PC-3 (cell line): Measurements from ENCODE around the gene ARFGAP3. TPM values are rescaled to one million over a fixed set of nuclear protein-coding genes. Genes with fewer than 3 reads are reported as not detected.

Experiments used
- ATAC-seq: fragments of 200-7000 bp; cut with Tn5 transposase; 2 replicates; pipeline ENCODE4 v1.9.1; 2020; ENCODE audit warnings: mild to moderate bottlenecking, moderate library complexity
- BruUV-seq: library from RNA; stranded (reverse); fragments of 400-500 nt; replicated peaks from 2 replicates; lab custom pipeline; 2021; lab: Mats Ljungman, UMichigan
- CTCF ChIA-PET: fragments of 300-600 bp; sonication (Branson Sonifier 250); formaldehyde crosslinking; loops from one replicate; lab custom pipeline; 2022; ENCODE audit warnings: antibody characterized with exemption; lab: Charles Lee
- POLR2A ChIA-PET: fragments of 300-600 bp; sonication (Branson Sonifier 250); formaldehyde crosslinking; loops from one replicate; lab custom pipeline; 2022; ENCODE audit warnings: antibody characterized with exemption; ENCODE audit not compliant: unreplicated experiment; lab: Charles Lee
- DNase-seq: peaks from one replicate; pipeline ENCODE4 v3.0.0-alpha.2; 2015
- H2AFZ ChIP-seq: fragments of 300-600 bp; sonication (generic); 2 replicates; pipeline ENCODE4 v1.6.0; 2016; ENCODE audit warnings: antibody characterized with exemption, low read length
- H3F3A ChIP-seq: fragments of 300-600 bp; sonication (generic); one replicate; pipeline ENCODE4 v1.6.0; 2017; ENCODE audit warnings: antibody characterized with exemption, low read length, control low read depth, mild to moderate bottlenecking; ENCODE audit not compliant: unreplicated experiment
- H3K27ac ChIP-seq: fragments of 300-600 bp; sonication (generic); 2 replicates; pipeline ENCODE4 v1.5.1; 2016; ENCODE audit warnings: mild to moderate bottlenecking, low read length
- H3K27me3 ChIP-seq: fragments of 300-600 bp; sonication (generic); 2 replicates; pipeline ENCODE4 v1.6.1; 2016; ENCODE audit warnings: low read length, mixed read lengths
- H3K36me3 ChIP-seq: fragments of 300-600 bp; sonication (generic); 2 replicates; pipeline ENCODE4 v1.6.1; 2016; ENCODE audit warnings: low read depth, mixed run types, low read length, mixed read lengths
- H3K4me1 ChIP-seq: fragments of 300-600 bp; sonication (generic); 2 replicates; pipeline ENCODE4 v1.5.1; 2016; ENCODE audit warnings: low read length; ENCODE audit not compliant: insufficient read depth
- H3K4me2 ChIP-seq: fragments of 300-600 bp; sonication (generic); 2 replicates; pipeline ENCODE4 v1.6.0; 2016; ENCODE audit warnings: low read length
- H3K4me3 ChIP-seq: fragments of 300-600 bp; sonication (generic); 2 replicates; pipeline ENCODE4 v1.5.1; 2016; ENCODE audit warnings: mild to moderate bottlenecking, low read length, mixed read lengths
- H3K79me2 ChIP-seq: fragments of 300-600 bp; sonication (generic); 2 replicates; pipeline ENCODE4 v1.6.1; 2017; ENCODE audit warnings: low read length, mixed read lengths
- H3K9ac ChIP-seq: fragments of 300-600 bp; sonication (generic); 2 replicates; pipeline ENCODE4 v1.6.0; 2016; ENCODE audit warnings: mild to moderate bottlenecking, low read length
- H3K9me2 ChIP-seq: fragments of 300-600 bp; sonication (generic); replicated peaks from 2 replicates; pipeline ENCODE4 v1.6.1; 2016; ENCODE audit warnings: mixed run types, low read length, mixed read lengths
- H3K9me3 ChIP-seq: fragments of 300-600 bp; sonication (generic); 2 replicates; pipeline ENCODE4 v1.6.1; 2016; ENCODE audit warnings: low read length, mixed read lengths
- H4K20me1 ChIP-seq: fragments of 300-600 bp; sonication (generic); 2 replicates; pipeline ENCODE4 v1.6.1; 2016; ENCODE audit warnings: low read length, mixed read lengths
- EZH2 ChIP-seq: fragments of 300-600 bp; sonication (generic); IDR thresholded peaks from one replicate; pipeline ENCODE4 v1.6.1; 2017; ENCODE audit warnings: antibody characterized with exemption, mild to moderate bottlenecking, low read length; ENCODE audit not compliant: unreplicated experiment
- EZH2phosphoT487 ChIP-seq: fragments of 300-600 bp; sonication (generic); IDR thresholded peaks from 2 replicates; pipeline ENCODE4 v1.6.1; 2018; ENCODE audit warnings: mild to moderate bottlenecking, antibody characterized with exemption, low read length, borderline replicate concordance
- intact Hi-C: fragments of 100-400 bp; cut with micrococcal nuclease; formaldehyde crosslinking; loops from 2 replicates; pipeline ENCODE4 v1.9.0; 2023
- total RNA-seq: library from RNA; depleted of rRNA; stranded (reverse); fragments of >200 nt; gene quantifications from 2 replicates; pipeline ENCODE4 v1.2.3, GENCODE V29; 2014
- TF ChIP-seq, protein P1 (sequence below): fragments of 300-600 bp; sonication (generic); conservative IDR thresholded peaks from 2 replicates; pipeline ENCODE4 v1.5.1; 2017; ENCODE audit warnings: antibody characterized with exemption, low read depth, mild to moderate bottlenecking, low read length

Gene ARFGAP3
- total RNA-seq, 1 experiment from 2014 or later = 19.2 TPM

- DNase-seq = no peak
- Histone ChIP-seq H3K9me3 (no peaks in the 10 kb centered on the region), H3K9ac (no peak overlapping the region), H3F3A (no peaks in the 10 kb centered on the region), H3K4me1 (peaks cover 11% of the 10 kb centered on the region), H3K36me3 (no peaks in the 10 kb centered on the region), H3K9me2 (no peaks in the 10 kb centered on the region), H2AFZ (no peak overlapping the region), H3K79me2 (no peaks in the 10 kb centered on the region), H3K4me3 (no peak overlapping the region), H3K4me2 (no peak overlapping the region), H4K20me1 (no peaks in the 10 kb centered on the region), H3K27ac (peak overlapping the region; percentile 56), H3K27me3 (no peaks in the 10 kb centered on the region)
- ChIA-PET POLR2A (interaction anchor here (0.6 kb wide), 1 partner anchor 286 kb away, joined by 4 read pairs; no protein-coding TSS in a partner anchor), CTCF (interaction anchor here (0.6 to 1.1 kb wide), 3 partner anchors 15 to 137 kb away, joined by 4 to 10 read pairs (median 6); no protein-coding TSS in a partner anchor)
- peak; percentile 73 for ATAC-seq
- BruUV-seq = no TSS peak
- TF ChIP-seq, protein P1, sequence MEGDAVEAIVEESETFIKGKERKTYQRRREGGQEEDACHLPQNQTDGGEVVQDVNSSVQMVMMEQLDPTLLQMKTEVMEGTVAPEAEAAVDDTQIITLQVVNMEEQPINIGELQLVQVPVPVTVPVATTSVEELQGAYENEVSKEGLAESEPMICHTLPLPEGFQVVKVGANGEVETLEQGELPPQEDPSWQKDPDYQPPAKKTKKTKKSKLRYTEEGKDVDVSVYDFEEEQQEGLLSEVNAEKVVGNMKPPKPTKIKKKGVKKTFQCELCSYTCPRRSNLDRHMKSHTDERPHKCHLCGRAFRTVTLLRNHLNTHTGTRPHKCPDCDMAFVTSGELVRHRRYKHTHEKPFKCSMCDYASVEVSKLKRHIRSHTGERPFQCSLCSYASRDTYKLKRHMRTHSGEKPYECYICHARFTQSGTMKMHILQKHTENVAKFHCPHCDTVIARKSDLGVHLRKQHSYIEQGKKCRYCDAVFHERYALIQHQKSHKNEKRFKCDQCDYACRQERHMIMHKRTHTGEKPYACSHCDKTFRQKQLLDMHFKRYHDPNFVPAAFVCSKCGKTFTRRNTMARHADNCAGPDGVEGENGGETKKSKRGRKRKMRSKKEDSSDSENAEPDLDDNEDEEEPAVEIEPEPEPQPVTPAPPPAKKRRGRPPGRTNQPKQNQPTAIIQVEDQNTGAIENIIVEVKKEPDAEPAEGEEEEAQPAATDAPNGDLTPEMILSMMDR = no peak
- no peak for TF ChIP-seq EZH2
- TF ChIP-seq EZH2phosphoT487 = no peak
- intact Hi-C loops = loop anchor here (2.0 kb wide), 1 partner anchor 15 kb away; no protein-coding TSS in a partner anchor
These were observed 51.8 kb downstream of the ARFGAP3 start for GRCh38 chr22:42805016-42805997.

DNA sequence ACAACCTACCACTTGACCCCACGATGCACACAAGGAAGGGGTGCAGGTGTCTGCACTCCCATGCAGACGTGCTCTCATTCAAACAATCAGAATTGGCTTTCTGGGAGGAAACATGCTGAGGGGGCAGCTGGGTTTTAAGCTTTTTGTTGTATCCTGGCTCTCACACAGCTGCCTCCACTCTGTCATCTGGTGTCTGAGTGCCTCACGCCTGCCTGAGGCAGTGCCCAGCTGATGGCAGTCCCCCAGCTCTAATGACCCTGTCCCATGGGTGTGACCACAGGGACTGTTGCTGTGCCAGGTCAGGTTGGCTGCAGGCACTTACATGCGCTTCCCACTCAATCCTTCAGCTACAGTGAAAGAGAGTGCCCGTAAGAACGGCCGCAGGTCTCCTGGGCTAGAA lies 53.7 kb downstream of the ARFGAP3 start:
- Histone ChIP-seq H3K79me2 (no peaks in the 10 kb centered on the region), H3K27me3 (no peaks in the 10 kb centered on the region), H3K9me3 (no peaks in the 10 kb centered on the region), H3K9me2 (no peaks in the 10 kb centered on the region), H3K36me3 (no peaks in the 10 kb centered on the region), H2AFZ (no peak overlapping the region), H3K27ac (no peak overlapping the region), H3K4me3 (no peak overlapping the region), H4K20me1 (no peaks in the 10 kb centered on the region), H3F3A (no peaks in the 10 kb centered on the region), H3K9ac (no peak overlapping the region), H3K4me1 (peaks cover 11% of the 10 kb centered on the region), H3K4me2 (no peak overlapping the region)
- no TSS peak for BruUV-seq
- POLR2A ChIA-PET = no interaction called here
- intact Hi-C loops = no loop called here
- no peak for ATAC-seq
- CTCF ChIA-PET = no interaction called here
- TF ChIP-seq EZH2 (no peak), EZH2phosphoT487 (no peak)
- TF ChIP-seq, protein P1 = no peak
- no peak for DNase-seq
